SK-N-SH (cell line): Measurements from ENCODE around the gene B4GALNT3. TPM values are rescaled to one million over a fixed set of nuclear protein-coding genes. Genes with fewer than 3 reads are reported as not detected.

Experiments
- polyA plus RNA-seq, 3 experiments: library from polyadenylated mRNA; depleted of rRNA; stranded (reverse); fragments of >200 nt; gene quantifications; 2 replicates each; pipeline ENCODE4 v1.2.3, GENCODE V29; 2012
- small RNA-seq, 7 experiments: library from RNA; depleted of rRNA; stranded (forward); fragments of <200 nt; gene quantifications; one replicate each; pipeline ENCODE3, GENCODE V24; 2012

Gene B4GALNT3
- polyA plus RNA-seq, 1 of the 3 experiments (the other 2 are of a cell fraction), result 0.53 TPM

Small RNA genes lying within 50 kb of the gene (small RNA-seq; reads per million reads assigned to genes)
- 0 reads per million in 7 experiments for gene RNU7-103P

Other genes starting within 250 kb of the B4GALNT3 start
- gene SLC6A12, start 245.8 kb upstream of the B4GALNT3 start, polyA plus RNA-seq (2012; rRNA removed), result 0.02 and 0.06 TPM in 2 replicates
- 0.05 and 0.11 TPM in 2 replicates for gene SLC6A13, start 197.1 kb upstream of the B4GALNT3 start, polyA plus RNA-seq (2012; rRNA removed)
- gene KDM5A, start 70.6 kb upstream of the B4GALNT3 start, polyA plus RNA-seq (2012; rRNA removed), result 6.2 and 8.9 TPM in 2 replicates
- 5.9 and 6.4 TPM in 2 replicates for gene CCDC77, start 58.3 kb upstream of the B4GALNT3 start, polyA plus RNA-seq (2012; rRNA removed)
- gene NINJ2, start 203.5 kb downstream of the B4GALNT3 start, polyA plus RNA-seq (2012; rRNA removed), result 0.07 TPM in 1 of 2 replicates, not detected in the other